CD4-positive, alpha-beta T cell treated with Interleukin-10 for 1 hour (primary cell): ENCODE data around the gene GNB1L.

Source experiments
- DNase-seq: peaks from one replicate; pipeline ENCODE4 v3.0.0-alpha.2; 2020

The GNB1L gene

GRCh38 chr22:19745155-19746101, 109.2 kb downstream of the GNB1L start:
- DNase-seq, result no peak

DNA sequence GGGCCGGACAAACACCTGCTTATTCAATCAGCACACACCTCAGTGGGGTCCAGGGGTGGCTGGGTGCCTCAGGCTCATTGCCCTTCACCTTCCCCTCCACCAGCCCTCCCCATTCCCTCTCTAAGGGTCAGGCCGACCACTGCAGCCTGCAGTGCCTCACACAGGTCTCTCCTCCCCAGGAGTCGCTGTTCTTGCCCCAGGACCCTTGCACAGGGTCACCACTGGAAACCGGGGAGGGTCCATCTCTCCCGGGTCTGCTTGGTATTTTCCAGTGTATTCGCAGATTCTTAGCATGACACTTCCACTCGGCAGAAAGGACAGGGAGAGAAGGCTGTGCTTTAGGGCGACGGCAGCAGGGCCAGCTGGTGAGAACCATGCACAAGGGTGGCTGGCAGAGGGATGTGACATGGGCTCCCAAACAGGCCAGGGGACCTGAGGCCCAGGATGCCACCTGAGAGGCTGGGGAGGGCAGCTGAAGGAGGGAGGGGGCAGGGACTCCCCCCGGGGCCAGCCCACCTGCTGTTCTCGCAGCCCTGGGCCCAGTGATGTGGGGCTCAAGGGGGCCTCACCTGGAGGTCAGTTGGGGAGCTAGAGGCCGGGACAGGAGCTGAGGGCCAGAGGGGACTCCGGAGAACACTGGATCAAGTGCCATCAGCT, 110.2 kb downstream of the GNB1L start:
- DNase-seq, result no peak

- no peak for DNase-seq
These were observed 111.0 kb downstream of the GNB1L start for GRCh38 chr22:19743651-19744050.

GRCh38 chr22:19743081-19743480, 111.6 kb downstream of the GNB1L start:
- DNase-seq, result no peak

DNA sequence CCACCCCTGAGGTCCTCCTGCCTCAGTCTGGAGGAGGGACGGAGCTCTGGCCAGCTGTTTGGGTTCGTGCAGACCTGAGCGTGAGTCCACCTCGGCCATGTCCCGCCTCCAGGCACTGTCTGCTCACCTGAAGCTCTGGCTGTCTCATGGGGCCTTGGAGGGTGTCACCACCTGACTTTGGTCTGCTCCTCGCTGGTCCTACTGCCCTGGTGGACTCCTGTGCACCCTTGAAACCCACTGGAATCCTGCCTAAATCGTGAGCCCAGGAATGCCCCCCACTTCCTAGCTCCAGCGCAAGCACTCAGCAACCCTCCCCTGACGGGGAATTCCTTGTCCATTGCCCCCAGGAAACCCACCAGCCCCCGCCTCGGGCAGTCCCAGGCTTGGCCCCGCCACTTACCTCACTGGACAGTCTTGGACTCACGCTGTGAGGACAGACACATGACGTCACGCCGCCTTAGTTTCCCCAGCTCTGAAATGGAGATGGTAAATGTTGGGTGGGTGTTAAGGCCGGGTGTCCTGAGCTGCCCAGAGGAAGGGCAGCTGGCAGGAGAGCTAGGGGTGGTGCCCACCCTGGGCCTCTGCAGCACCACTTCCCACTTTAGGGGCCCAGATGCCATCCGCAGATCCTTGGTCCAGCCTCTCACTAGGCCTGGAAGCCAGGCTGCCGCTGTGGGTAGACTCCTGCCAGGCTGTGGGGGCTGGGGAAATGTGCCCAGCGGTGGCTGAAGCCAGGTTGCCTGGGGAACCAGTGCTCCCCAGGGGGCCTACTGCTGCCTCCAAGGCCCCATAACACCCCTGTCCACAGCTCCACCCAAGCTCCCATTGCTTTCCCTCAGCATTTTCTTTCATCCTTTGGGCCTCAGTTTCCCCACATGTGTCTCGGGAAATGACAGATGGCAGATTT, 112.3 kb downstream of the GNB1L start:
- DNase-seq, result no peak

GRCh38 chr22:19741053-19741452, 113.6 kb downstream of the GNB1L start:
- no peak for DNase-seq

DNA sequence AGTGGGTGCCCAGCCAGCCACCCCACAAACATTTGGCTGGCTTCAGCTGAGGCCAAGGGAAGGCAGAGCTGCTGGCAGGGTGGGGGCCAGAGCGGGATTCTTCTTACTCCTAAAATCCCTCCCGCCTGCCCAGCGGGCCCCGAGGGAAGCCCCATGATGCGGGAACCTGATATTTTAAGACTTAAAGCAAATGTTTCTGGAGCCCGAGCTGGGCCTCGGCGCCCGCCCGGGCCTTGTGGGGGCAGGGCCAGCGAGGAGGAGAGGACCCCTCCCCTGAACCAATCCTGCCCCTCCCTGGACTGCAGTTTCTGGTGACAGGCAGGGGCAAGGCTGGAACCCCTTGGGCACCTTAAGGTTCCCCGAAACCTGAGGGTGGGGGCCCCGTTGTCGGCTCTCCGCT, 114.1 kb downstream of the GNB1L start:
- DNase-seq, result no peak

DNA sequence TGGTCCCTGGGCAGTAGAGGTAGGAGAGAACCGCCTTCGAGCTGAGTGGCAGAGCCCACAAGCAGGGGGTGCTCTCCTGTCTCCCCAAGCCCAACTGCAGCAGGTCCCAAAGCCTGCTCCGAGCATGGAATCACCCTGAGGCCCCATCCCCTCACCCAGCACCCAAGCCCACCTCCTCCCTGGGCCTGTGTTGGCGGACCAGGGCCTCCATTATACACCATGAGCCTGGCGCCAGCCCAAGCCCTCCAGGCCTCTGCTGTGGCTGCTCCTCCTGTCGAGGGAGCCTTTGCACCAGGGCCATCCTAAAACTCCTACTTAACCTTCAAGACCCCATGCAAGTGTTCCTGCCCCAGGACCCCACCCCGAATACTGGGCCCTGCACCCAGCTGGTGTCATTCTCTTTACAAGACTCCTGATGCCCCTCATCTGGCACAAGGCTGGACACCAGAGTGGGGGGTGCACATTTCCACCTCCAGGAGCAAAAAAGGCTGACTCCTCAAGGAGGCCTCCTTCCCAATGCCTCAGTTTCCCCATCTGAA, 114.7 kb downstream of the GNB1L start:
- DNase-seq, result no peak

DNA sequence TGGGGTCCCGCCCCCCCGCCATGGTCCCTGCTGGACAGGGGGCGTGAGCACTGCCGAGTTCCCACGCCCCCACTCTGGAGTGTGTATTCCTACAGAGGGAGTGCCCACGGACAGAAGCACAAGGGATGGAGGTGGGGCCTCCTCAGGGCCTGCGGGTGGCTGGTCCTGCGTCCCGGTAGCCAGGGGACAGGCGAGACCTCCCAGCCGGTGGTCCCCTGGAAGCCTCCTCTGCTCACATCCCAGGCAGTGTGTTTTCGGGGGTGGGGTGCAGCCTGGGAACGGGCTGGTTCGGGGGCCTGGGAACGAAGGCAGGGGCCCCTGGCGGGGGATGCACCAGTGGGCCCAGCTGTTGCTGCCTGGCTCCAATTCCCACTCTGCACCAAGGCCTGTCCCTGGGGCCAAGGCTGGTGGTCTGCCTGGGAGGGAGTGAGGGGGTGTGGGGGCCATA, 115.2 kb downstream of the GNB1L start:
- no peak for DNase-seq

GRCh38 chr22:19738664-19739447, 115.8 kb downstream of the GNB1L start:
- no peak for DNase-seq

GRCh38 chr22:19737846-19738663, 116.6 kb downstream of the GNB1L start:
- no peak for DNase-seq

- no peak for DNase-seq
These were observed 118.8 kb downstream of the GNB1L start for GRCh38 chr22:19735665-19736510.

GRCh38 chr22:19734837-19735382, 119.8 kb downstream of the GNB1L start:
- DNase-seq, result no peak

DNA sequence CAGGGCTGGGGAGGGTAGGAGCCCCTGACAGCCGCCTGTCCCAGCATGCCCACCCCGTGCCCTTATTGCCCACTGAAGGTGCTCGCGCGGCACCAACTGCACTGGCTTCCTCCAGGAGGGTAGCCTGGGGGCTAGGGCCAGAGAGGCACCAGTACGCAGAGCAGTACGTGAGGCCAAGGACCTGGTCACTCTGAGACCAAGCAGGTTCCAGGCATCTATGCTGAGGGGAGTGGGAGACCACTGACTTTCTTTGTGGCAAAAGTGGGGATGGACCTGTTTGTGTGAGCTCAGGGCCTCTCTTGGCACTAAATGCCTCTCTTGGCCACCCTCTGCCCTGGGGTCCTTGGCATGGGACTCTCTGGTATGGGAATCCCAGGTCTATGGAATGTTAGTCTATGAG, 120.5 kb downstream of the GNB1L start:
- DNase-seq, result no peak

- DNase-seq, result no peak
These were observed 120.9 kb downstream of the GNB1L start for GRCh38 chr22:19733755-19734154.
